Islet precursor cell (in vitro differentiated cells): ENCODE results near the gene RAMACL.

Experiments used
- DNase-seq: peaks from one replicate; pipeline ENCODE4 v3.0.0-alpha.2; 2018

Gene RAMACL

DNA sequence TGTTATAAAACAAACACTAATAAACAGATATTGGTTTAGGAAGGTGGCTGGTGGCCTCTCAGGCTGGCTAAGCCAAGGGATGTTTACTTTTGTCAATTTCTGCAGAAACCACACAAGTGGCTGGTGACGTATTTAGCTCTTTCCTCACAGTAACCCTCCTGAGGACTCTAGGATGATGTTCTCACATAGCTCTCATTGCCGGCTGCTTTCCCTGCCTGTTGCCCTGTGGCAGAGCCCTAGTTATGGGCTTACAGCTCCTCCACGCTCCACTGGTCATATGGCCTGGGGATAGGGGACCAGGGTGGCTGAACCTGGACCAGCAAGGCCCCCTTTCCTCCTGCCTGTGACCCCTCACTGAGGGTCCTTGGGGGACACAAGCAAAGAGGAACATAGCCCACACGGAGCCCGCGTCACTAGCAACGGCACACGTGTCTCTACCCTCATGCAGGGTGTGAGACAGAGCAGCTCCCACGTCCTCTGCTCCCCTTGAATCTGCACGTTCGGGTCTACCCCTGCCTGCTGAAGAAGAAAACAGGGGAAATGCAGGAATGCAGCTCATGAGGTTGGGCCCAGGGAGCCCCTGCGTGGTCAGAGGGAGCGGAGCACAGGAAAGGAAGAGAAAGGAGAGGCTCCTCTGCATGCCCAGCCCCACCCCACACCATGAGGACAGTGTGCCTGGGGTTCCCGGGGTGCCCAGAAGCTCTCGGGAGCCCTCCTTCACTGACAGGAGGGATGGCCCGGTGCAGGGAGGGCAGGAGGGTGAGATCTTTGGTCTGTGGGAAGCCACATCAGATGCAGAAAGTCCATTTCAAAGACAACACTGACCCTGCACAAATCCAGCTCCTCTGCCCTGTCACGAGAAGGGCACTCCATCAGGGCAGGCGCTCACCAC lies 13.9 kb downstream of the RAMACL start:
- DNase-seq = peak; percentile 59

DNA sequence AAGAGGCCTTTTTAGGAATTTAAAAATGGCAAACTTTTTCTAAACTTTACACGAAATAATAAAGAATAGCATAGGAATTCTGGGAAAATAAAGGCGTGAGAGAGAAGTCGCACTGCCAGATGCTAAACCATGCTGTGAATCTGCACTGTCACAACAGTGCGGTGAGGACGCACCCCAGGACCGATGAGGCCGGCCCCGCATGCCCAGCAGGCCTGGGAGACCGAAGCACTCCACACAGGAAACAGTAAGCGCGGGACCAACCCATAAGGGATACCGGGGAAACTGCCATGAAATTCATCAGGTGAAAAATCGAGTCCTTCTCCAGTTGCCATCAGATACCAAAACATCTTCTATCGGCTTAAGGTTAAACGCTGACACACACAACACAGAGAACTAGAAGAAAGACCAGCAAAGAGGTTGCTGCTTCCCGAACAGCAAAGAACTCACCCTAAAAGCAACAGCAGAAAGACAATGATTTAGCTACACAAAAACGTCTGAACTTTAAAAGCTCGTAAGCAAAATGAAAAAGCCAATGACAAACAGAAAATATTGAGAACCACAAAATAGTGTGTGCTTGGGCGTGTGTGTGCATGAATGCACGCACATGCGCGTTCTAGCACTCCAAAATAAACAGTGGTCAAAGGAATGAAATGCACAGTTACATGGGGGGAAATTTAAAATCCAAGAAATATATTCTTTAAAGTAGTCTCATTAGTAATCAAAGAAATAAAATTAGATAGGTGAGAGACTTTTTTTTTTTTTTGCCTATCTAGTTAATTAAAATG lies 15.4 kb downstream of the RAMACL start:
- DNase-seq = peak; percentile 41

DNA sequence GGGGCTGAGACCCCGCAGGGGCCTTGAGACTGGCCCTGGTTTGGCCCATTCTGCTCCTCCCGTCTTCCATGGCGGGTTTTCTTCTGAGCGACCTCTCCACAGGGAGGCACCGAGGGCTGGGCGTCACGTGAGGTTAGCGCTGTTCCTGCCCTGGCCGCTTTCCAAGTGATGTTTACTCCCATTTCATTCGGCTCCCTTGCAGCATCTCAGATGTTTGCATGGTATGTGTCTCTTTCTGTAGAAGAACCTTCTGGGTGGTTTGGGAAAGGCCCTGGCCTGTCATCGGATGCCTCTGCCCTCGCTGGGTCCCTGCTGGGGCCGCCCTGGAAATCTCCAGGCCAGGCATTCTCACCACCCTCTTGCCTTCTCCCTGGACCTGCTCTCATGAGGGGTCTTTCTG lies 17.3 kb downstream of the RAMACL start:
- DNase-seq = no peak

DNA sequence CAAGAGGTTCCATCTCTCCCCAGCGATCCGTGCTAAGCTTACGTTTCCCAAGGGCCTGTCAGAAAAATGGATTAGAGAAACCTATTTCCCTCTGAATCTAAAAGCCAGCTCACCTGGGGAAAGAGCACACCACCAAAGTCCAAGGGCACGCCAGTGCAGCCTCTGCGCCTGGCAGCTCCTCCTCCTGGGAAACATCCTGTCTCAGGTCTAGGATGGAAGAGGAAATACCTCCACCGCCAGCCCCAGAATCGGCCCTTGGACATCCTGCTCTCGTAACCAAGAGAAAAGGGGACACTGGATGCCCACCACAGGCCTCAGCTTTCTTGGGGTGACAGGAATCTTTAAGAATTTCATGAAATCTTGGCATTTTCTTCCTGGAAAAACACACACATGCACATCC lies 18.7 kb downstream of the RAMACL start:
- DNase-seq = peak; percentile 60

DNA sequence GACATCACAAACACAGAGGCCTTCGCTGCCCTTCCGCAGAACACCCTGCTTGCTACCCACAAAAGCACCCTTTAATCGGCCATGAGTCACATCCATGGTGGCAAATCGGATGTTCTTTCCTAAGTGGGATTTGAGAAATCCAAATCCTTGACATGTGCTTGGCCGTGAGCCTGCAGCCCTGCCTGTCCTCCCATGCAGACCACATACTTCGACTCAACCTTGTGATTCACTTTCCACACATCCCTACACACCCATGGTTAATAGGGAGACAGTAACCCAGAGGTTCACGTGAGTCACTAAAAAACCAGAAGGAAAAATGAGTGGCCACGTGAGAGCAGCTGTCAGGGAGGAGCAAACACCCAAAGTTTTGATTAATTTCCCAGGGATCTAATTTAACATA lies 19.4 kb downstream of the RAMACL start:
- peak; percentile 59 for DNase-seq

DNA sequence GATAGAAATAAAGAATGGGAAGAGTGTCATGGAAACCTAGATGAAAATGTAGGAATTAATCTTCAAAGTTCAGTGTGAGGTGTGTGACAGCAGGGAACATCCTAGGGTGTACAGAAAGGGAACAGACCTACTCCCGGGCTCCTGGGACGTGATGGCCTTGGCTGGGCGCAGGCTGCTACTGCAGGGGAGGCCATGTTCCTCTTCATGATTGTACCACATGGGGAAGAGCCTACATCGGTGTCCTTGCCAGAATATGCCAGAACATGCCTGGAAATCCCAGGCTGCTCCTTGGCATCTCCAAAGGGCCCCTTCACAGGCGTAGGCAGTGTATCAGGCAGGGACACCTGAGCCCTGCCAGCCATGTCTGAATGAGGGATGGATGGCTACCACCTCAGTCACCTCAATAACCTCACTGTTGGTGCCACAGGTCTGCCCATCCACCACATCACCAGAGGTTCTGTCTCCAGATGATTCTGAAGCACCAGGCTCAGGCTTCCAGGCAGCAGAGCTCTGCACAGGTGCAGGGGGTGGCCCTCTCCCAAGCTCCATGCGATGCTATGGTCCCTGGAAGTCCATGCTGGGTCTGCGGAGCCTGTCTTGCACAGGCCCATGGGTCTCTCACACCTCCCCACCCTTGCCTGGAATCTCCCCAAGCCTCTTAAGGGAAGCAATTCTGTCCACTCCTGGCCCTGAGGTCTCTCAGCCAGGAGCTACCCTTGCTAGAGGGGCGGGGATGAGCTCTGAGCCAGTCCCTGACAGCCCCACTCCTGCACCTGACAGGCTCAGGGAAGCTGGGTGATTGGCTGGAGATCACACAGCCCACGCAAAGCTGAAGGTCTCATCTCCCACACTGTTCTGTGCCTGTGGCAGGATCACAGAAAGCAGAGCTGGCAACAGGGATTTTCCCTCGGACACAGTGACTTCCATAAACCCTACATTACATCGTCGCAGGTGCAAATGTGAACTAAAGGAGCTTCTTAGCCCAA lies 20.2 kb downstream of the RAMACL start:
- DNase-seq = no peak

DNA sequence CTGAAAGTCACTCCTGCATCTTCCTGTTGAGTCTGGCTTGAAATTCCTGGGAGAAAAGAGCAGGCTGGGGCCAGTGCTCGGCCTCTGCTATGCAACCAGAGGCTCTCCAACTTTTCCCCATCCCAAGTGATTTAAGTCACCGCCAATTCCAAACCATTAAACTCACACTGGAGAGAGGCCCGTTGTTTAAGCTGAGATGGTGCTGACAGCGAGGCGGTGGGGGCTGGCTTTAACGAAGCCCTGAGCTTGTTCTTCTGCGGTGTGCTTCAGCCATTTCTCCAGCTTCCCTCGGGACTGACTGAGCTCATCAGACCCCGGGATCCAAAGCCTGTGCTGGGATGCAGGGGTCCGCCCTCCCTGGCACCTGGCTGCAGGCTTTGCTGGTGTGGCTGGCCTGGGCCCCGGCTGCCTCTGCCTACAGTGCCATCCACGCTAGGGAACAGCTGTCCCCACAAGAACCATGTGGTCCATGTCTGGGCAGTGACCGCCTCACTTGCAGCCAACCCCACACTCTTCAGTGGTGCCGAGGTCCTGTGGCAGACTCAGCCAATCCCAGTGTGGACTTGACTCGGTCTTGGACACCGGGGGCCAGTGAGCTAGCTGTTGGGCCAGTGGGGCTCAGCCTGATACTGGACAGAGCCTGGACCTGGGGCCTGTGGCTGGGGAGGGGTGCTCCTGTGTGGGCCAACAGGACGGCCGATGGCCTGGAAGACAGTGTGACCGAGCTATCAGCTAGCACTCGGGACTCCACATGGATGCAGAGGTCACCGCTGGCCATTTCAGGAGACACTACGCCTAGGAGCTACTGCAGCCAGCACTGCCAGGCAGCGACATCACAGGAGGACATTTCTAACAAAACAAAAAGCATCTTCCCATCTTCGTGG lies 21.2 kb downstream of the RAMACL start:
- DNase-seq = no peak

DNA sequence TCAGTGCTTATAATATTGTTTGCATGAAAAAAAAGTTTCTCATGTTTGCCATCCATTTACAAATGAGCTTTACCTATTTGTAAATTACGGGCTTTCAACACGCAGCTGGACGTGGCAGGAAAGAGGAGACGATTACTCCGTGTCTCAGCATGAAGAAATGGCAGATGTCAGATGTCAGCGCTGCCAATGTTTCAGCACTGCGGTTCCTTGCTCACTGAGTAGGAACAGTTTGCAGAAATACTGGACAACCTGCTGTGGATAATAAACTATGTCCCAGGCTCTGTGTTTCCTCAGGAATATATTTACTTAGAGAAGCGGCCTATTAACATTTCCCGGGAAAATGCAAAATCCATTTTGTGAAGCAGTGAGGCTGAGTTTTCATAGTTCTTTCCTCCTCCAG lies 22.7 kb downstream of the RAMACL start:
- no peak for DNase-seq

DNA sequence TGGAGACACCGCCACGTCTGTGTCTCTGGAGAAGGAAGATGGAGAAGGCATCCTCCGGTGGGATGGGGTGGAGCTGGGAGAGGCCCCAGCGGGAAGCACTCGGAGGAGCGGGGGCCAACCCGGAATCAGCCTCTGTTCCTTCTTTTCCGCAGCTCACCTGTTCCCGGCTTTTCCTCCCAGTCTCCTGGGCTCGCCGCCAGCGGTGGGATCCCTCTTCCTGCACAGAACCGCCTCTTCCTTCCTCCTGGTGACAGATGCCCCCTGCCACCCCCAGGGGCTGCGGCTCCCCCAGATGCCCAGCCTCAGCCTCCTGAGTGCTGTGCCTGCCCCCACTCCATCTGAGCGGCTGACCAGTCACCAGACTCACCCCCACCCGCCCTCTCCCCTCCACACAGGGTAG lies 23.3 kb downstream of the RAMACL start:
- DNase-seq = no peak

DNA sequence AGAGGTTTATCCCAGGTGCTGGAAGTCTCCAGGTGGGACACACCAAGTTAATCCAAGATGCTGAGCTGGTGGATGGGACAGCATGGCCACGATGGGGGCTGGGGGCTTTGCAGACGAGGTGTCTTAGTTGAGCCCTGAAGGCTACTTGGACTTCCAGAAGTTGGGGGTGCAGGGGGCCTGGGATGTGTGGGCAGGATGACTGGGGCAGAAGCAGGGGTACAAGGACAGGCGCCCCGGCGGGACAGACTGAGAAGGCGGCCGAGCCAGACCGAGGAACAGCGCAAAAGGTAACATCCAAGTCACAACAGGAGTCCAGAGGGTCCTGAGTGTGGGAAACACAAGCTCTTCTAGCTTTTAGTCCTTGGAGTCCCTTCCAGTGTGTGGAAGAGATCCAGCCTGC lies 23.8 kb downstream of the RAMACL start:
- no peak for DNase-seq

DNA sequence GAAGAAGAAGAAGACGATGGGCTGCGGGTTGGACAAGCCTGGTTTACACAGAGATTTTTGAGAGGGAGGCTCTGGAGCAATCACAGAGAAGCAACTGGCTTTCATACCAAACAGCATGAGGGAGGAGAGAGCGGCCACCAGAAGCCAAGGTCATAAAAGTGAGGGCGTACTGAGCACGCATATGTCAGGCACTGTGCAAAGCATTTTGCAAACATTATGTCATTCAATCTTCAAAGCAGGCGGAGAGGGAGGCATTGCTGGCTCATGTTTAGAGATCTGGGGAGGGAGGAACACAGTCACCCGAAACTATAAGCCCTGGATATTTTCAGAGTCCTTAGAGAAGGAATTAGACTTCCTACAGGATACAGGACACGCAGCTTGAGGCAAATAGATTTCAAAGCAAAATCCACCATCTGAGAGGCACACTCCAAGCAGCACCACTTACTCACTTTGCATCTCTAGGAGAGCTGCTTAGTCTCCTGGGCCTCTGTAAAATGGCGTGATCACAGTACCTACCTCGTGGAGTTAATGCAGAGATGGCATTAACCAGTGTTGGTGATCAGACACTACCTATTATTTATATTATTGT lies 24.6 kb downstream of the RAMACL start:
- no peak for DNase-seq

DNA sequence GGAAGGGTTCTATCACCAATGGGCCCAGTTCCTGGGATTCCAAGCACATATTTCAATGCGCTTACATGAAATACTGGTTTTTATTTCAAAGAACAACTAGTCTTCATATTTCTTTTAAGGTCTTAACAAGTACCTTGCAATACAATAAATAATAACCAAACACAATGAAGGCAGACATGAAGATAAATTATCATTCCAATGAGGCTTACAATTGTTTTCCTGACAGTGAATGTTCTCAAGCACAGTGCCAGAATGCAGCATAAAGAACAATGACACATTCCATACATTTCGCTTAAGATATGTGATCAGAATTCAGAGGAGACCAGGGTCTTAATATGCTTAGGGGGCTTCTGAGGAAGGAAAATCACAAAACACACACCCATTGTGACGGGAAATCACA lies 26.3 kb downstream of the RAMACL start:
- no peak for DNase-seq

DNA sequence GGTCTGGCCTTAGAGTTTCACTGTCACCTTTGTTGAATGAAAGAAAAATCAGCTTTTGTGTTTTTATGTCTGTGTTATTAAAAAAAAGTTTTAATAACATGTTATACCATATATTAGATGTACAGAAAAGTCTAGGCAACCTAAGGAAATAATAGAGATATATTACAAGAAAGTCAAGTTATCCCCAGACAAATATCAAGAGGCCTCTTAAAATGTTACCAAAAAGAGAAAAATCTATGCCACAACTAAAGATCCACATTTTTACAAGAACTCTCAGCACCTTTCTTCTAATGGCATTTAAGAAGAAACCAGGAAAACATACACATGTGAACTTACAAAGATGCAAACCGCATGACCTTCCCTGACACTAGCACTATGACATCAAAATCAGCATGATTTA lies 26.8 kb downstream of the RAMACL start:
- no peak for DNase-seq

DNA sequence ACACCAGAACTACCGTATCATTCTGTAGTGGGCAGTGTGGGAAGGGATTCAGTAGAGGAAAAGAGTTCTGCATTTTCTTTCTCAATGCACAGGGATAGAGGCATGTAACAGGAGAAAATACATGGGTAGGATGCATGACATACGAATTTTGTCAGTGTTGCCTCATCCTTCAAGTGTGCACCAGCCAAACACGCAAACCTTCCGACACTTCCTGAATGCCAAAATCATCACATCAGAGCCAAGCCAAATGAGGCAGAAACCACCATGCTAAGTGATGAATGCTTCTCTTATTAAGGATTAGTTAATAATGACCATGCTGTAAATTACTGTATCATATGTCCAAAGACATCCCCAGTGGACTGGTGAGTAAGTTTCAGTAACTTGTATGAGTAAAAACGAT lies 27.3 kb downstream of the RAMACL start:
- no peak for DNase-seq

DNA sequence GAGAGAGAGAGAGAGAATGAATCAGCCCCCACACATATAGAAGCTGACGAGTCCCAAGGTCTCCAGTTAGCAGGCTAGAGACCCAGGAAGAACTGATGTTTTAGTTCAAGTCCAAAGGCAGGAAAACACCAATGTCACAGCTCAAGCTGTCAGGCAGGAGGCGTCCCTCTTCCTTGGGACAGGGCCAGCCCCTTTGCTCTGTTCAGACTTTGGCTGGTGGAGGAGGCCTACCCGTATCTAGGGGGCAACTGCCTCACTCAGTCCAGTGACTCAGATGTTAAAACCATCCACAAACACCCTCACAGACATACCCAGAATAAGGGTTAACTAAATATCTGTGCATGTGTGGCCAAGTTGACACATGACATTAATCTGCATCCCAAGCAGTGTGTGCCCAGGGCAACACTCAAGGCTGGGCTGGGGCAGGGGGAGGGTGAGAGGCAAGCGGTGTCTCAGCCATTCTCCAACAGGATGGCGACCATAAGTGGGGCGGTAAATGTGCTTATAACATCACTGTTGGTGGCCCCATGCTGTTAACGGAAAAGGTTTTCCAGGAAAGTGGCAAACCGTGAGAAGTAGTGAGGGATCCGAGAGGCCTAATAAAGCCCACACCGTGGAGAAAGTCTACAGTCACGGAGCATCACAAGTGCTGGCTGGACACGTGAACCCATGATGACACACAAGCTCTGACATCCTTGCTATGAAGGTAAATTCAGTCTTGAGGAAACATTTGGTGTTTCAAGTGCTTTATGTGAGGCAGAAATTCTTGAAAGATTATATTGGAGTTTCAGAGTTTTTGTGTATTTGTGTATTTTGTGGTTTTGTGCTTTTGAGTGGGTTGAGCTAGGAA lies 28.1 kb downstream of the RAMACL start:
- no peak for DNase-seq

DNA sequence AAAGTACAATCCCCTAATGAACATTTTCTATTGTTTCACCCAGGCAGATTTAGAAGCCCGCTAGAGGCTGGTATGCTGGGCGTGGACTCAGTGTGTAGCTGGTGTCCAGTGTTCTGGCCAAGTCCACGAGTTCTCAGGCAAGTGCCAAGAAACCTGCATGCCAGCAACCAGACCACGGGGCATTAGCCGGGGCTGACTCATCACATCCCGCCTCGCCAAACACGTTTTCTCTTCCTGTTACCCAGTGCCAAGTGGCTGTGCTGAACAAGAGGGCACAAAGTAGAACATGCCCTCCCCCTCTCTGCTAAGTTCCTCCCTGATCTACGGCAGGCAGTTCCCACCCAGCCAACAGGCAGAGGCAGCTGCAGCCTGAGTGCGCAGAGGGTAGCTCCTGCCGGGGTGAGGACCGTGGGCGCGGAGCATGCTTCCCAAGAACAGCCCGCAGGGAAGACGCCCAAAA lies 29.6 kb downstream of the RAMACL start:
- peak; percentile 70 for DNase-seq

DNA sequence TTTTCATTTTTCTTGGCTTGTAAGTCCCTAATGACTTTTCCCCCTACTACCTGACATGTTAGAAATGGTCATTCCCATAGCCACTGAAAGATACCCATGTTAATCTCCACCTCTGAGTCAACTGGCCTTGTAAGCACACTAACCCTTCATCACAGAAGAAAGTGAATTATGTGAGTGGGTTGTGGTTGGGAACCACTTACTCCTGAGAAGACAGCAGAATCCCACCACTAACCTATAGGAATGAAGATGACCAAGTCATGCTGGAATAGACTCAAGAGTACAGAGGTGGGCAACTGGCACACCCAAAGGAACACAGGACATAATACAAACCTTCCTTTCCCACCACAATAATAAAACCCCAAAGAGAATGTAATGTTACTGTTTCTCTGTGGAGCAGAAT lies 30.1 kb downstream of the RAMACL start:
- no peak for DNase-seq

DNA sequence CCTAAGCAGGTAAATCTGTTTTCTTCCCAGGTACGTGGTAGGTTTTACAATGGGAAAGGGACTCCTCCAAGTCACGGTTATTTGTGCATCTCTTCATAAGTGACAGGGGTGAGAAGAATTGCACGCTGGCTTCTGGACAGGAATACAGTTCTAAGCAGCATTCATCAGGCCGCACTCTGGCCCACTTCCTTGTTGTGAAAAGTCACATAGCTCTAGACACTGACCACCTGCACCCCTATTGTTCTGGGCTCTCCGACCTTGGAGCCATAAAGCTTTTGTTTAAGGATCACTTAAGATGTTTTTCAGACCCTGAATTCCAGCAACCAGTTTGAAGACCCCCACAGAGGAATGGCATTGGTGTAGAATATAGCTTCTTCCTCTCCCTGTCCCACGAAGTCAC lies 31.4 kb downstream of the RAMACL start:
- DNase-seq = no peak

DNA sequence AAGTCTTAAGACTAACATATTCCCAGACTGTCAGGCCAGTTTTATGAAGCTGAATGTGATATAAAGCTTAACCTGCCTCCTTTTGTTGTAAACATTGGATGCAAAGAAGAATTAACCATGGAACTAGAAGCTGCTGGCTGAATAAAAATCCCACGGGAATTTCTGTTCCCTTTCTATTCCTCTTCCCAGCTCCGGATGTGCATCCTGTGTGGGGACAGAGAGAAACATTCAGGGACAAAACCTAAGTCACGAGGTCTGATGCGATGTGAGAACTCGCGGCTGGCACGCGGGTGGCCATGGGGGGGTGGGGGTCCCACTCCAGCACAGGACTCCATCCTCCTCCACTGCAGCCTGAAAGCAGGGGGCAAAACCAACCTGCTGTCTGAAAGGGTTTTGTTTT lies 32.2 kb downstream of the RAMACL start:
- DNase-seq = no peak

DNA sequence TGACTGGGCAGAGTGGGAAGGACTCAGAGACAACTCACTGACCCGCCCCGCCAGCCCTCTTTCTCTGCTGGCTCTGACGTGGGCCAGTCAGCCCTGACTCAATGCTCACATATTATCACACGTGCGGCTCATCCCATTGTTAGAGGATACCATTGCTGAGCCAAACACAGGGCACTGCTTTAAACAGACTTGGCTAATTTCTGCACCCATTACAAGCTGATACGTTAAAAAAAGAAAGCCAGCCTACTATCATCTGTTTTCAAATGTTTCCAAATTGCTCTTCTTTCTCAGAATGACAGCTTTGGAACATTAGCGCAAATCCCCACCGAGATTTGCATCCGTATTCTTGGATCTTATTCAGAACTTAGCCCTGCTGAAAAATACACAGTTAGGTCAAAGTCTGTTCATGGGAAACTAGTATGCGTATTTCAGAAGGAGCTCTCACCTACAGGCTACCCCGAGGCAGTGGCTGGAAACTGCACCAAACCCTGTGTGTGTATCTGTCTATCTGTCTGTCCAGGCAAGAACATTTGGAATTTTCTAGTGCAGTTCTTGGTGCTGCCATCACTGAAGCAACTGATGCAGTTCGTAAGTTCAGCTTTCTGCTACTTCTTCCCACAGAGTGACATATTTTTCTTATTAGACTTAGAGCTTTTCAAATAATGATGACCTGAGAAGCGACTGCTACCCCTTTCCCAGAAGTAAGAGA lies 32.8 kb downstream of the RAMACL start:
- no peak for DNase-seq
